ENCODE measurements around the gene TMEM190. TPM values are rescaled to one million over a fixed set of nuclear protein-coding genes. Genes with fewer than 3 reads are reported as not detected.

Gene TMEM190
- total and polyA plus RNA-seq, 2 of the 8 experiments (the other 6 are each of a cell fraction or from before 2014, with no cell fraction given), result 1.6 TPM; not detected in 1

GRCh38 chr19:55410168-55410567 lies 33.5 kb downstream of the TMEM190 start:
- peaks cover 15% of the 10 kb centered on the region for H3K79me1 ChIP-seq (ENCODE audit: low read depth, low read length)
- H2AK5ac ChIP-seq (ENCODE audit: low read depth, low read length), result no peak overlapping the region
- FAIRE-seq, result no peak
- peaks cover 15% of the 10 kb centered on the region in 2 experiments for H4K20me1 ChIP-seq (replicated peaks in 1 of 2; ENCODE audit: control insufficient read depth in 1 of 2, insufficient read depth in 2 of 2, low read length in 2 of 2)
- no peak overlapping the region for H2BK12ac ChIP-seq (ENCODE audit: low read depth, low read length)
- no peak overlapping the region for H3K18ac ChIP-seq (ENCODE audit: extremely low read depth, low read length)
- POLR2A ChIA-PET (ENCODE audit: partially characterized antibody), result interaction anchor here (0.9 to 34.6 kb wide), 4 partner anchors 9 to 71 kb away, joined by 3 to 874 read pairs (median 8); partner anchors contain the start of genes RPL28, TMEM238 and UBE2S
- no peak overlapping the region for H3K4me3 ChIP-seq (ENCODE audit: extremely low read depth in 1 of 4, insufficient read depth in 2 of 4, low read depth in 3 of 4, low read length in 4 of 4)
- no peak overlapping the region for H3K14ac ChIP-seq (ENCODE audit: insufficient read length)
- no peak overlapping the region for H2BK15ac ChIP-seq (ENCODE audit: low read length)
- H3K4ac ChIP-seq (replicated peaks; ENCODE audit: insufficient read length, low read depth, low read length), result no peak overlapping the region
- peaks cover 0 to 20% (median 13%) of the 10 kb centered on the region in 4 experiments; a peak in 6 of 7 replicates for H3K4me1 ChIP-seq (replicated peaks in 1 of 4; ENCODE audit: control insufficient read depth in 3 of 4, insufficient read depth in 4 of 4, low read length in 3 of 4)
- no peak overlapping the region for H4K5ac ChIP-seq (ENCODE audit: insufficient read length, low read depth, low read length)
- WGBS, 2 experiments (ENCODE audit: extremely low coverage in 1 of 2, insufficient coverage in 1 of 2, insufficient read length in 1 of 2, insufficient replicate concordance in 2 of 2, low coverage in 1 of 2, low lambda C conversion rate in 2 of 2, missing lambda C conversion rate in 1 of 2), result 90% methylated on average over 2 of the region's 2 CpGs; no CpG with 5 or more reads in 1 of the 2 experiments
- no peaks in the 10 kb centered on the region; a peak in 1 of 4 replicates for H3K9me3 ChIP-seq (ENCODE audit: insufficient read depth in 2 of 2, low read depth in 1 of 2, low read length in 1 of 2)
- H3K79me2 ChIP-seq (ENCODE audit: control insufficient read depth in 1 of 2, insufficient read depth in 2 of 2, low read length in 2 of 2), result peaks cover 12 to 21% of the 10 kb centered on the region in 2 experiments
- peaks cover 0 to 5% (median 2%) of the 10 kb centered on the region in 4 experiments; a peak in 2 of 7 replicates for H3K27me3 ChIP-seq (replicated peaks in 1 of 4; ENCODE audit: control insufficient read depth in 3 of 4, extremely low read depth in 1 of 4, insufficient read depth in 3 of 4, low read length in 3 of 4)
- H3K23me2 ChIP-seq (ENCODE audit: low read depth, low read length), result peaks cover 13% of the 10 kb centered on the region
- no peak overlapping the region for H2BK5ac ChIP-seq (ENCODE audit: low read depth, low read length)
- H3K9ac ChIP-seq (replicated peaks in 1 of 4; ENCODE audit: extremely low read depth in 1 of 4, low read depth in 3 of 4, low read length in 3 of 4), result no peak overlapping the region
- H4K8ac ChIP-seq (ENCODE audit: extremely low read depth, insufficient read depth, low read length), result no peak overlapping the region
- H4K91ac ChIP-seq (replicated peaks; ENCODE audit: insufficient read length, low read length), result no peak overlapping the region
- no peak overlapping the region for H3K56ac ChIP-seq (replicated peaks; ENCODE audit: insufficient read length, low read depth, low read length)
- H2BK120ac ChIP-seq (replicated peaks; ENCODE audit: low read depth, low read length), result no peak overlapping the region
- H2AFZ ChIP-seq (ENCODE audit: low read length), result no peak overlapping the region
- H3K23ac ChIP-seq (ENCODE audit: insufficient read length), result no peak overlapping the region
- DNase-seq (ENCODE audit: low read depth in 1 of 2, low spot score in 2 of 2), result no peak
- H2BK20ac ChIP-seq (ENCODE audit: low read length), result no peak overlapping the region
- CTCF ChIA-PET (ENCODE audit: partially characterized antibody), result interaction anchor here (0.7 to 2.1 kb wide), 2 partner anchors 10 to 94 kb away, joined by 4 to 7 read pairs; no protein-coding TSS in a partner anchor
- H3K4me2 ChIP-seq (ENCODE audit: insufficient read depth in 1 of 2, low read depth in 2 of 2, low read length in 2 of 2), result no peak overlapping the region
- peaks cover 4 to 16% (median 12%) of the 10 kb centered on the region in 4 experiments; a peak in 7 of 8 replicates for H3K36me3 ChIP-seq (ENCODE audit: control insufficient read depth in 2 of 4, insufficient read depth in 4 of 4, low read length in 3 of 4)
- no peak overlapping the region for H3K27ac ChIP-seq (ENCODE audit: low read depth, low read length)
